HG02852 (cell line): ENCODE results near the gene CLEC1A.
A peak's percentile ranks its signal among the peaks of the same experiment; 100 is the strongest.

ENCODE experiments used
- ATAC-seq: cut with Tn5 transposase; IDR thresholded peaks from one replicate; pipeline ENCODE4 v1.9.1; 2021; ENCODE audit warnings: mild to moderate bottlenecking, moderate library complexity; ENCODE audit not compliant: unreplicated experiment

Gene CLEC1A, protein sequence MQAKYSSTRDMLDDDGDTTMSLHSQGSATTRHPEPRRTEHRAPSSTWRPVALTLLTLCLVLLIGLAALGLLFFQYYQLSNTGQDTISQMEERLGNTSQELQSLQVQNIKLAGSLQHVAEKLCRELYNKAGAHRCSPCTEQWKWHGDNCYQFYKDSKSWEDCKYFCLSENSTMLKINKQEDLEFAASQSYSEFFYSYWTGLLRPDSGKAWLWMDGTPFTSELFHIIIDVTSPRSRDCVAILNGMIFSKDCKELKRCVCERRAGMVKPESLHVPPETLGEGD

DNA sequence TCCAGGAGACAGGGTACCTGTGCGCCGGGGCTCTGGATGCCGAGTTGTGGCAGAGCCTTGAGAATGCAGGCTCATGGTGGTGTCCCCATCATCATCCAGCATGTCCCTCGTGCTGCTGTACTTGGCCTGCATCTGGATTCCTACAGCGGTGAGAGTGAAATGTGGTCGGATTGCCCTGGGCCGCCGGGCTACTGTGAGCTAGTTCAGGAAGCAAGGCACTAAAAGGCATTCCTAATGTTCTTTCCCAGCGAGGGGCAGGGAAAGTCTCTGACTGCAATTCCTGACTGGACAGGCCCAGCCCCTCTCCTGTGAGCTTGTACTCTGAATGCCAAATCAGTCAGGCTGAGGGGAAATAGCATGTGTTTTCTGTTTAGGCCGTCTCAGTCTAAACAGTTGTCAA, at the start of gene CLEC1A:
Gene CLEC1A (minus strand): TSS at position 195 of the 400 bp plus-strand sequence. CDS start 63 bp downstream, at position 132.
- no peak for ATAC-seq

- ATAC-seq = peak; percentile 66
Measured at GRCh38 chr12:10147714-10148403, 49.1 kb upstream of the CLEC1A start.

- no peak for ATAC-seq
Measured at GRCh38 chr12:10142976-10143589, 44.3 kb upstream of the CLEC1A start.

DNA sequence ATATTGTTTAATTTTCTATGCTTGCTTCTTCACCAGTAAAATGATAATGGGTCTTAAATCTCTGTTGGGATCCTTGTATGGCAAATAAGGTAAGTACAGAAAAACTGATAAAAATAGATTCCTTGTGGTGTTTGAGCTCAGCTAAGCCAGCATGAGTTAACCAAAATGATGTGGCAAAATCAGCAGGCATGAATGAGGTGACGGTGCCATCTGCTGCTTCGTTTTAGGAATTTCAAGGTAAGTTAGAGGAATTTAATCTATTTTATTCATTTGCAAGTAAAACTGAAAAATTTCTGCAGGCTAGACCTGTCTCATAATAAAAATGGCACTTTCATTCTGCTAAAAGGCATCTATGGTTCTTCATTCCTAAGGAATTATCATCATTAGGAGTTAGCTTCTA, 41.2 kb upstream of the CLEC1A start:
- no peak for ATAC-seq

GRCh38 chr12:10136637-10137205, 37.9 kb upstream of the CLEC1A start:
- ATAC-seq = no peak

- no peak for ATAC-seq
Measured at GRCh38 chr12:10135126-10135525, 36.3 kb upstream of the CLEC1A start.

DNA sequence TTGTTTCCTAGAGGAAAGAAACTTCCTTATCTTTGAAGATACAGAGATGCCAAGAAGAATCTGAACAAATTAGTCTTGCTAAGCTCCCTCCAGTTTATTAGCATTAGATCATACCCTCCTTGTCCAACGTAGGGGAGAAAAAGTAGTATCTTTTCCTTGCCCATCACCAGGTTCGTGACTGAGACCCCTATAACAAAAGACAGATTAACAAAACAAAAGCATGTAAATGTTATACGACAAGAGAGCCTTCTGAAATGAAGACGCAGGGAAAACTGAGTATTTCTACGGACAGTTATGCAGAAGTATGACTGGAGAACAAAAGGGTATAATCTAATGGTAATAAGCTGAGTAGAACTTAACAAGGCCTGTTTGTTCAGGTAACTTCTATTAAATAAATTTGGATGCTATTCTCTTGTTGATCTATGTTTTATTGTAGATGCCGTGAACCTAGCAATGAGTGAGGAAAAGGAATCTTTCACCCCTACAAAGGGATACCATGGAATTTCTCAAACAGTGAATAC, 34.1 kb upstream of the CLEC1A start:
- ATAC-seq = no peak

GRCh38 chr12:10131111-10131690, 32.4 kb upstream of the CLEC1A start:
- ATAC-seq = no peak

GRCh38 chr12:10130042-10130441, 31.3 kb upstream of the CLEC1A start, which contains the start of gene CLEC7A:
Gene CLEC7A, minus strand, starts transcription at chr12:10130199. Its CDS starts 117 bp downstream, at chr12:10130082.
- peak; percentile 70 for ATAC-seq

GRCh38 chr12:10128687-10129086, 29.9 kb upstream of the CLEC1A start:
- ATAC-seq = no peak

DNA sequence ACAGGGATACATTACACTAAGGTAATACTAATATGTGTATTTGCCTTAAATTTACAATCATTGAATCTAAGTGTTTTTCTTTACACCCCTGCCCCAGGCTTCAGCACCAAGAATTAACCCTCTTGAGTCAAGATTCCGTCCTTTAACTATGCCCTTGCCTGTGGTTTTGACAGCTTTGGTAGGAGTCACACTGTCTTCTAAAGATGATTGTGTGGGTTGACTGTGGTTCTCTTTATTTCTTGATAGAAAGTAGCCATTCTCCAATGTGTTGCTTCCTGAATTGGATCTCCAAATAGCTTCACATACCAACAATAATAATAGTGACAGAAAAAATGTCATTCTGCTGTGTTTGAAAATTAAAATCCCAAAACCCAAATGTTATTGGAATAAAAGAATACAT, 27.6 kb upstream of the CLEC1A start:
- ATAC-seq = no peak

GRCh38 chr12:10122689-10123088, 23.9 kb upstream of the CLEC1A start:
- no peak for ATAC-seq

DNA sequence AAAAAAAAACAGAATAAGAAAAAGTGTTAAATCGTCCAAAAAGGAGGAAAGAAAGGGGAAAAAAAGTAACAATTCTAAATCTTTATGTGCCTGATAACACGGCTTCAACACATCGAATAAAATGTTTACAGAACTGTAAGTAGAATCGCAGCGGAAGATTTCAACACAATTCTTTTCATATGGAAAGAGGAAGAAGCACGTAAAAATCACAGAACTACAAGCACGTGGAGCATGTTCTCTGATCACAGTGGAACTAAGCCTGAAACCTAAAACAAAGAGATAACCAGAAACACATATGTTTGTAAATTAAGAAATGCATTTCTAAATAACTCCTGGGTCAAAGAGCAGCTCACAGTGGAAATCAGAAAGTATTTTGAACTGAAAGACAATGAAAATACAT, 22.5 kb upstream of the CLEC1A start:
- no peak for ATAC-seq

GRCh38 chr12:10119066-10119465, 20.3 kb upstream of the CLEC1A start:
- ATAC-seq = no peak

GRCh38 chr12:10115890-10116289, 17.1 kb upstream of the CLEC1A start:
- no peak for ATAC-seq

GRCh38 chr12:10115311-10115710, 16.5 kb upstream of the CLEC1A start:
- no peak for ATAC-seq

DNA sequence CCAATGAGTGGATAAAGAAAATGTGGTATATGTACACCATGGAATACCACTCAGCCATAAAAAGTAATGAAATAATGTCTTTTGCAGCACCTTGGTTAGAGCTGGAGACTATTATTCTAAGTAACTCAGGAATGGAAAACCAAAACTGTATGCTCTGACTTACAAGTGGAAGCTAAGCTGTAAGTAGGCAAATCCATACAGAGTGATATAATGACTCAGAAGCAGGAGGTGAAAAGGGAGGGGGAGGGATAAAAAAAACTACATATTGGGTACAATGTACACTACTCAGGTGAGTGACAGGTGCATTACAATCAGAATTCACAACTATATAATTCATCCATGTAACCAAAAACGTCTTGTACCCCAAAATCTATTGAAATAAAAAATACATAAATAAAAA, 15.1 kb upstream of the CLEC1A start:
- ATAC-seq = no peak

GRCh38 chr12:10113075-10113474, 14.3 kb upstream of the CLEC1A start:
- ATAC-seq = no peak

- ATAC-seq = no peak
Measured at GRCh38 chr12:10111451-10111850, 12.7 kb upstream of the CLEC1A start.

DNA sequence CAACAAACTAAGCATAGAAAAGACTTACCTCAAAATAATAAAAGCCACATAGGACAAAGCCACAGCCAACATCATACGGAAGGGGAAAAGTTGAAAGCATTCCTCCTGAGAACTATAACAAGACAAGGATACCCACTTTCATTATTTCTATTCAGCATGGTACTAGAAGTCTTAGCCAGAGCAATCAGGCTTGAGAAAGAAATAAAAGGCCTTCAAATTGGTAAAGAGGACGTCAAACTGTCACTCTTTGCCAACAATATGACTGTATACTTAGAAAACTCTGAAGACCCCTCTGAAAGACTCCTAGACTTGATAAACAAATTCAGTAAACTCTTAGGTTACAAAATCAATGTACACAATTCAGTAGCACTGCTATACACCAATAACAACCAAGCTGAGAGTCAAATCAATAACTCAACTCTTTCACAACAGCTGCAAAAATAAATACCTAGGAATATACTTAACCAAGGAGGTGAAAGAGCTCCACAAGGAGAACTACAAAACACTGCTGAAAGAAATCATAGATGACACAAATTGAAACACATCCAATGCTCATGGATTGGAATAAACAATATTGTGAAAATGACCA, 11.6 kb upstream of the CLEC1A start:
- no peak for ATAC-seq

GRCh38 chr12:10102322-10102721, 3.5 kb upstream of the CLEC1A start:
- ATAC-seq = no peak
